Stromal cell of bone marrow (primary cell): ENCODE measurements around the gene IFI16.

Experiments
- DNase-seq: peaks from one replicate; pipeline ENCODE4 v3.0.0-alpha.2; 2012; ENCODE audit warnings: low read depth

Gene IFI16

DNA sequence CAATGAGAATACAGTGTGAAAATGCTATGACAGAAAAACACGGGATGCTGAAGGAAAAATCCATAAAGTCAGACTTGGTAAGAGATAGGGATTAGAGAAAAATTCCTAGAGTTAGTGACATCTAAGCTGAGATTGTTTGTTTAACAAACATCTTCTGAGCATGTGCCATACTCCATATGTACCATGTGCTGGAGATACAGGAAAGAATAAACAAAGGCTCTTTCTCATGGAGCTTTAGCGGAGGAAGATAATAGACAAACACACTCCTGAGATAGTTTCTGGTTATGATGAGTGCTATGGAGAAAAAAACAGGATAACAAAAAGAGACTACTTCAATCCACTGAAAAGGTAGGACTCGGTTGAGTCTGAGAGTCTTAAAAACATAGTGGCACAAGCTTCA, 88.9 kb downstream of the IFI16 start:
- DNase-seq, result no peak

DNA sequence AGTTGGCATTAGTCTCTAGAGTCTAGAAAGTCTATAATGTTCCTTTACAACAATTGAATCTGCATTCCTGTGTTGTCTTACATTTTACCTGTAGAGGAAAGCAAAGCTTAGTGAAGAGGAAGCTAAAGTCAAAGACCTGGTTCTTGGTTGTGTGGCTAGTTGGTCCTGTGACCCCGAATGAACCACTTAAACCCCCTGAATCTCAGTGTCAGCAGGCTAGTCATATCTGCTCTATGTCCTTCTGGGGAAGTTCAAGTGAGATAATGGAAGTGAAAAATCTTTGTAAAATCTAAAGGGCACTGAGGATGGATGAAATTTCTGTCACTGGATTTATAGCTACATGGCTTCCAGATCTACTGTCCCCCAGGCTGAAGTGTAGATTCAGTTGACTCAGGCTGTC, 90.9 kb downstream of the IFI16 start:
- DNase-seq, result no peak

DNA sequence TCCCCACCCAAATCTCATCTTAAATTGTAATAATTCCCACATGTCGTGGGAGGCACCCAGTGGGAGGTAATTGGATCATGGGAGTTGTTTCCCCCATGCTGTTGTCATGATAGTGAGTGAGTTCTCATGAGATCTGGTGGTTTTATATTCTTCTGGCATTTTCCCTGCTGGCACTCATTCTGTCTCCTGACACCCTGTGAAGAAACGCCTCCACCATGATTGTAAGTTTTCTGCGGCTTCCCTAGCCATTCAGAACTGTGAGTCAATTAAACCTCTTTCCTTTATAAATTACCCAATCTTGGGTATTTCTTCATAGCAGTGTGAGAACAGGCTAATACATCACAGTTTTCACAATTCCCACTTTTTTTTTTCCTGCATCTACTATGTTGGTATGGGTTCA, 93.3 kb downstream of the IFI16 start:
- DNase-seq, result peak; percentile 66
